HepG2 (cell line): ENCODE results near the gene CRLF1. TPM values are rescaled to one million over a fixed set of nuclear protein-coding genes. Genes with fewer than 3 reads are reported as not detected.
A peak's percentile ranks its signal among the peaks of the same experiment; 100 is the strongest.

ENCODE experiments used
- AKAP8 ChIP-seq: sonication (generic); formaldehyde crosslinking; IDR thresholded peaks from 2 replicates; pipeline ENCODE4 v1.5.1; 2020; ENCODE audit warnings: mild to moderate bottlenecking, missing genetic modification reagents
- DNMT1 ChIP-seq: sonication (generic); formaldehyde crosslinking; IDR thresholded peaks from 2 replicates; pipeline ENCODE4 v1.5.1; 2020; ENCODE audit warnings: mild to moderate bottlenecking, missing genetic modification reagents
- FOSL2 ChIP-seq: sonication (generic); formaldehyde crosslinking; IDR thresholded peaks from 2 replicates; pipeline ENCODE4 v1.4.0; 2020; ENCODE audit warnings: missing genetic modification reagents
- HDAC6 ChIP-seq: fragments of 200-600 bp; sonication (generic); IDR thresholded peaks from 2 replicates; pipeline ENCODE4 v1.7.0; 2017; ENCODE audit warnings: mild to moderate bottlenecking, antibody characterized with exemption, low read length, low read depth
- KLF16 ChIP-seq, 2 experiments: sonication (generic) in 1 of 2; formaldehyde crosslinking in 1 of 2; IDR thresholded peaks; 2 replicates each; pipeline versions ENCODE4 v1.6.1 to v1.8.0; 2016 to 2023; ENCODE audit warnings: missing genetic modification reagents in 2 of 2, missing compliant biosample characterization in 1 of 2
- KLF9 ChIP-seq: IDR thresholded peaks from 2 replicates; pipeline ENCODE4 v1.6.1; 2016; ENCODE audit warnings: low read depth
- MEIS1 ChIP-seq: sonication (generic); formaldehyde crosslinking; IDR thresholded peaks from 2 replicates; pipeline ENCODE4 v1.9.0; 2021; ENCODE audit warnings: mild to moderate bottlenecking, missing genetic modification reagents, moderate library complexity, borderline replicate concordance
- MEIS2 ChIP-seq: sonication (generic); formaldehyde crosslinking; IDR thresholded peaks from 2 replicates; pipeline ENCODE4 v1.9.0; 2021; ENCODE audit warnings: mild to moderate bottlenecking, missing genetic modification reagents
- NFE2L1 ChIP-seq: sonication (generic); formaldehyde crosslinking; IDR thresholded peaks from 2 replicates; pipeline ENCODE4 v1.4.0; 2020; ENCODE audit warnings: missing genetic modification reagents, mild to moderate bottlenecking, borderline replicate concordance
- RFXANK ChIP-seq: IDR thresholded peaks from 2 replicates; pipeline ENCODE4 v1.6.1; 2016
- SMARCE1 ChIP-seq: fragments of 450-650 bp; IDR thresholded peaks from 2 replicates; pipeline ENCODE4 v1.6.1; 2017; ENCODE audit warnings: borderline replicate concordance
- TFDP2 ChIP-seq: sonication (generic); formaldehyde crosslinking; IDR thresholded peaks from 2 replicates; pipeline ENCODE4 v1.4.0; 2020; ENCODE audit warnings: missing genetic modification reagents
- XBP1 ChIP-seq: sonication (generic); formaldehyde crosslinking; IDR thresholded peaks from 2 replicates; pipeline ENCODE4 v1.5.0; 2020; ENCODE audit warnings: missing genetic modification reagents
- ZFP91 ChIP-seq: sonication (generic); formaldehyde crosslinking; IDR thresholded peaks from 2 replicates; pipeline ENCODE4 v1.9.0; 2022; ENCODE audit warnings: missing genetic modification reagents, mild to moderate bottlenecking, borderline replicate concordance
- ZNF121 ChIP-seq: sonication (generic); formaldehyde crosslinking; IDR thresholded peaks from 2 replicates; pipeline ENCODE4 v1.5.0; 2020; ENCODE audit warnings: mild to moderate bottlenecking, missing genetic modification reagents
- ZNF205 ChIP-seq: IDR thresholded peaks from 2 replicates; pipeline ENCODE4 v1.6.1; 2018; ENCODE audit warnings: missing biosample characterization, missing genetic modification reagents
- ZNF282 ChIP-seq: fragments of 450-650 bp; IDR thresholded peaks from 2 replicates; pipeline ENCODE4 v1.6.1; 2018; ENCODE audit not compliant: partially characterized antibody
- ZNF34 ChIP-seq: sonication (generic); formaldehyde crosslinking; IDR thresholded peaks from 2 replicates; pipeline ENCODE4 v1.4.0; 2020; ENCODE audit warnings: mild to moderate bottlenecking, missing genetic modification reagents, borderline replicate concordance
- ZNF546 ChIP-seq: sonication (generic); formaldehyde crosslinking; conservative IDR thresholded peaks from 2 replicates; pipeline ENCODE4 v1.8.1; 2023; ENCODE audit warnings: mild to moderate bottlenecking, missing genetic modification reagents
- ZNF564 ChIP-seq: sonication (generic); formaldehyde crosslinking; IDR thresholded peaks from 2 replicates; pipeline ENCODE4 v1.8.1; 2023; ENCODE audit warnings: mild to moderate bottlenecking, missing genetic modification reagents
- ZNF687 ChIP-seq: sonication (generic); formaldehyde crosslinking; IDR thresholded peaks from 2 replicates; pipeline ENCODE4 v1.5.1; 2020; ENCODE audit warnings: mild to moderate bottlenecking, missing genetic modification reagents, moderate library complexity
- polyA plus RNA-seq, 8 experiments: library from polyadenylated mRNA; depleted of rRNA in 3 of 8; stranded (reverse) in 7 of 8; unstranded in 1 of 8; fragments of >200 nt; fragmentation: Illumina TruSeq in 4 of 8; extraction: Trizol in 4 of 8; gene quantifications; 2 replicates each; pipeline versions ENCODE4 v1.2.1 to v1.2.3, GENCODE V29; 2011 to 2016; ENCODE audit warnings: low read depth in 4 of 8, missing spikeins in 1 of 8, mixed read lengths in 1 of 8; ENCODE audit not compliant: insufficient read depth in 1 of 8
- total RNA-seq, 5 experiments: library from RNA; depleted of rRNA; stranded (reverse); fragments of >200 nt; fragmentation: Illumina TruSeq; extraction: Trizol; gene quantifications; 2 replicates each; pipeline ENCODE4 v1.2.3, GENCODE V29; 2016; ENCODE audit warnings: low read depth in 1 of 5
- TF ChIP-seq, protein P1 (sequence below): sonication (generic); formaldehyde crosslinking; IDR thresholded peaks from 2 replicates; pipeline ENCODE4 v1.4.0; 2020; ENCODE audit warnings: mild to moderate bottlenecking, missing genetic modification reagents

CRLF1 gene
- total and polyA plus RNA-seq, 2 of the 13 experiments (the other 11 are each of a cell fraction or from before 2014, with no cell fraction given) = 217 to 296 TPM

DNA sequence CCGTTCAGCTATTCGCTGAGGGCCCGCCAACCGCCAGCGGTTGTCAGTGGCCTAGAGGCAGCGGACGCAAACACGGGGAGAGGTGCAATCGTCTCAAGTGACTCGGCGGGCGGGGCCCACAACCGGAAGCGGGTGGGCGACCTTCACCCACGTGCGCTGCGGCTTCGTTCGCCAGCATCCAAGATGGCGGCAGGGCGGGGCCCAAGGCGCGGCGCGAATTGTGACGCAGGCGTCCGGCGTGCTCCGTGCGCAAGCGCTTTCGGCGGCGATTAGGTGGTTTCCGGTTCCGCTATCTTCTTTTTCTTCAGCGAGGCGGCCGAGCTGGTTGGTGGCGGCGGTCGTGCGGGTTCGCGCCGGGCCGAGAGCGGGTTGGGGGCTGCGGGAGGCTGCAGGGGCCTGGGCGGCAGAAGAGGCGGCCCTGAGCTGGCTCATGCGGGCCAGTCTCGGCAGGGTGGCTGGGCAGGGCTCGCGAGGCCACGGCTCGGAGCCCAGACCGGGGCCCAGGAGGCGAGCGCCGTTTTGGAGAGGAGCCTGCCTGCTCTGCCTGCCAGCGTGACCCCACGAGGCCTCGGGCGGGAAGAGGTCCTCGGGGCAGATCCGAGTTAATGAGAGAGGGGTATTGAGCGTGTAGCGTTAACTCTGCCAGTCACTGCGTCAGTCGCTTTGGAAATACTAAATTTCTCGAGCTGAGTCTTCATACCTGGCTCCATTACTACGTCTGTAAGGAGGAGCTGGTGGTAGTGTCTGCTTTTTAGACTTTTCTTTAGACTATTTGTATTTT is 34.8 kb downstream of the CRLF1 start, which contains the start of gene UBA52 (continued):
- peak; percentile 96 for TF ChIP-seq ZNF687 (CRISPR knock-in tag)
- peak in 1 of 2 experiments; percentile 98; a peak in 2 of 4 replicates for TF ChIP-seq KLF16 (CRISPR knock-in tag; IDR thresholded peaks at IDR 0.05)
- TF ChIP-seq DNMT1 = no peak
- TF ChIP-seq FOSL2 (CRISPR knock-in tag) = peak; percentile 81
- TF ChIP-seq ZNF205 (CRISPR knock-in tag) = peak; percentile 42; the same call in 1 of the 2 replicates
- TF ChIP-seq, protein P1, sequence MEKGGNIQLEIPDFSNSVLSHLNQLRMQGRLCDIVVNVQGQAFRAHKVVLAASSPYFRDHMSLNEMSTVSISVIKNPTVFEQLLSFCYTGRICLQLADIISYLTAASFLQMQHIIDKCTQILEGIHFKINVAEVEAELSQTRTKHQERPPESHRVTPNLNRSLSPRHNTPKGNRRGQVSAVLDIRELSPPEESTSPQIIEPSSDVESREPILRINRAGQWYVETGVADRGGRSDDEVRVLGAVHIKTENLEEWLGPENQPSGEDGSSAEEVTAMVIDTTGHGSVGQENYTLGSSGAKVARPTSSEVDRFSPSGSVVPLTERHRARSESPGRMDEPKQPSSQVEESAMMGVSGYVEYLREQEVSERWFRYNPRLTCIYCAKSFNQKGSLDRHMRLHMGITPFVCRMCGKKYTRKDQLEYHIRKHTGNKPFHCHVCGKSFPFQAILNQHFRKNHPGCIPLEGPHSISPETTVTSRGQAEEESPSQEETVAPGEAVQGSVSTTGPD = no peak
- peak; percentile 92 for TF ChIP-seq ZNF564 (CRISPR knock-in tag)
- TF ChIP-seq ZNF282 = no peak
- peak; percentile 57; the same call in 1 of the 2 replicates for TF ChIP-seq AKAP8 (CRISPR knock-in tag)
- peak; percentile 97 for TF ChIP-seq ZFP91 (CRISPR knock-in tag)
- TF ChIP-seq ZNF34 = peak; percentile 77; the same call in 1 of the 2 replicates
- peak; percentile 94 for TF ChIP-seq TFDP2 (CRISPR knock-in tag)
- TF ChIP-seq SMARCE1 = no peak
- TF ChIP-seq HDAC6 = no peak
- 0 out of 2 replicates have a peak, but pooled peaks have one; percentile 43 for TF ChIP-seq ZNF121 (CRISPR knock-in tag)
- TF ChIP-seq ZNF546 (CRISPR knock-in tag) = peak; percentile 88; the same call in 1 of the 2 replicates
- TF ChIP-seq RFXANK (CRISPR knock-in tag) = peak; percentile 85; the same call in 1 of the 2 replicates
- TF ChIP-seq KLF9 (CRISPR knock-in tag) = 0 out of 2 replicates have a peak, but pooled peaks have one; percentile 59
- TF ChIP-seq MEIS1 (CRISPR knock-in tag) = no peak; the same call in 1 of the 2 replicates
- TF ChIP-seq XBP1 (CRISPR knock-in tag) = no peak
- peak; percentile 88; the same call in 1 of the 2 replicates for TF ChIP-seq MEIS2
- TF ChIP-seq NFE2L1 (CRISPR knock-in tag) = no peak
